Chondrocyte (in vitro differentiated cells): ENCODE results near the gene C1orf185. TPM values are rescaled to one million over a fixed set of nuclear protein-coding genes. Genes with fewer than 3 reads are reported as not detected.
"Not testable (repeated sequence)": the region's sequence is repeated elsewhere in the genome, so short reads cannot be mapped to it uniquely, and the experiment has no call there.

Experiments used
- DNase-seq: peaks from one replicate; pipeline ENCODE4 v3.0.0; 2021; ENCODE audit warnings: mixed read lengths, low spot score
- H3K27ac Mint-ChIP-seq: one replicate; pipeline ENCODE4 v1.8.0; 2021; ENCODE audit warnings: mild to moderate bottlenecking, moderate library complexity, mixed read lengths; ENCODE audit not compliant: unreplicated experiment
- H3K27me3 Mint-ChIP-seq: 2 replicates; pipeline ENCODE4 v1.8.0; 2021; ENCODE audit warnings: low read depth, mixed read lengths
- H3K36me3 Mint-ChIP-seq: 2 replicates; pipeline ENCODE4 v1.8.0; 2021; ENCODE audit warnings: low read depth, mixed read lengths
- H3K4me1 Mint-ChIP-seq: 2 replicates; pipeline ENCODE4 v1.8.0; 2021; ENCODE audit warnings: low read depth, mild to moderate bottlenecking, mixed read lengths
- H3K4me3 Mint-ChIP-seq: one replicate; pipeline ENCODE4 v1.8.0; 2021; ENCODE audit warnings: mild to moderate bottlenecking, moderate library complexity, mixed read lengths; ENCODE audit not compliant: unreplicated experiment
- H3K9me3 Mint-ChIP-seq: 2 replicates; pipeline ENCODE4 v1.8.0; 2021; ENCODE audit warnings: low read depth, mixed read lengths
- CTCF ChIP-seq: fragments of 200-600 bp; sonication (generic); IDR thresholded peaks from 2 replicates; pipeline ENCODE4 v1.5.0; 2021; ENCODE audit warnings: antibody characterized with exemption, mild to moderate bottlenecking, moderate library complexity
- total RNA-seq: library from RNA; stranded (reverse); gene quantifications from 3 replicates; pipeline ENCODE4 v1.2.1, GENCODE V29; 2021

C1orf185 gene
- total RNA-seq, 1 donor from 2014 or later = not detected

GRCh38 chr1:51114137-51114536, 12.1 kb downstream of the C1orf185 start:
- DNase-seq = no peak
- Mint-ChIP-seq H3K9me3 (peaks cover 4% of the 10 kb centered on the region), H3K4me1 (no peaks in the 10 kb centered on the region), H3K4me3 (no peak overlapping the region), H3K27me3 (peaks cover 26% of the 10 kb centered on the region), H3K36me3 (peaks cover 2% of the 10 kb centered on the region), H3K27ac (no peak overlapping the region)
- TF ChIP-seq CTCF = no peak

DNA sequence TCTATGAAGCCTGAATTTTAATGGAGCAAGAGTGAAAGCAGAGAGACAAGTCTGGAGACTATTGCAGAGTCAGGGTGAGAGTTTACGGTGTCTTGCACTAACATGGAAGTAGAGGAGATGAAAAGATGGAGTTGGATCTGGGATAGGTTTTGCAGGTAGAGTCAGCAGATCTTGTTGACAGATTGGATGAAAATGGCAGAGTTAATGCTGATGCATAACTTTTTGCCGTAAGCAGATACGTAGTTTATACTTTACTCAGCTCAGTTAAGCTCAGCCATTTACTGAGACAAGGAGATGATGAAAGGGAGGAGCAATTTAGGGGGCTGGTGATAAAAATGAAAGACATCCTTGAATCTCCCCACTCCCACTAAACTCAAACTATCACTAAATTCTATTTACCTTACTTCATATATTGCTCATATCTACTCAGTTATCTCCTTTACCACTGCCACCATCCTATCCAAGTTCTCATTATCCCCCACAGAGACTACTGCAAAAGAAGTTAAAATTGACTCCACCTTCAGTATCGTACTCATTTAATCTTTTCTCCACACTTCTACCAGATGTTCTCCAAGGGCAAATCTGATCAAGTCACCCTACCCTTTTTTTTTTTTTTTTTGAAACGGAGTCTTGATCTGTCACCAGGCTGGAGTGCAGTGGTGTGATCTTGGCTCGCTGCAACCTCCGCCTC, 13.8 kb downstream of the C1orf185 start:
- TF ChIP-seq CTCF = no peak
- no peak overlapping the region for H3K27ac Mint-ChIP-seq
- H3K36me3 Mint-ChIP-seq = no peaks in the 10 kb centered on the region
- H3K27me3 Mint-ChIP-seq = peaks cover 24% of the 10 kb centered on the region
- H3K9me3 Mint-ChIP-seq = no peaks in the 10 kb centered on the region
- no peak for DNase-seq
- H3K4me3 Mint-ChIP-seq = no peak overlapping the region
- no peaks in the 10 kb centered on the region for H3K4me1 Mint-ChIP-seq

GRCh38 chr1:51119331-51119730, 17.3 kb downstream of the C1orf185 start:
- Mint-ChIP-seq H3K36me3 (no peaks in the 10 kb centered on the region), H3K4me1 (no peaks in the 10 kb centered on the region), H3K27ac (no peak overlapping the region), H3K4me3 (no peak overlapping the region), H3K9me3 (peaks cover 7% of the 10 kb centered on the region), H3K27me3 (peaks cover 34% of the 10 kb centered on the region)
- no peak for DNase-seq
- no peak for TF ChIP-seq CTCF

DNA sequence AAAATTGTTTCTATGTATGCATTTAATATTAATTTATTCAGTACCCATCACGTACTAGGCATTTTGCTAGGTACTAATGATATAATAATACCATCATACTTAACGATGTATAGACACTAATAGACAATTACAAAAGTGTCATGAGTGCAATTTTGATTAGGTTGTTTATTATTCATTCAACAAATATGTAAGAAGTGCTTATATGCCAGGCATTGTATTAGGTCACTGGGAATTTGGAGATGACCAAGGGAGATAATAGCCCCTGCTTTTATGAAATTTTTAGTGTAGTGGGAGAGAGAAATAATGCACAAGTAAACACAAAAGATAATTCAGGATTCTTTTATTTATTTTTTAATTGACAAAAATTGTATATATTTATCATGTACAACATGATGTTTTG, 18.6 kb downstream of the C1orf185 start:
- Mint-ChIP-seq H3K36me3 (no peaks in the 10 kb centered on the region), H3K9me3 (peaks cover 7% of the 10 kb centered on the region), H3K27me3 (peaks cover 33% of the 10 kb centered on the region), H3K4me1 (no peaks in the 10 kb centered on the region), H3K4me3 (no peak overlapping the region), H3K27ac (no peak overlapping the region)
- DNase-seq = no peak
- no peak for TF ChIP-seq CTCF

DNA sequence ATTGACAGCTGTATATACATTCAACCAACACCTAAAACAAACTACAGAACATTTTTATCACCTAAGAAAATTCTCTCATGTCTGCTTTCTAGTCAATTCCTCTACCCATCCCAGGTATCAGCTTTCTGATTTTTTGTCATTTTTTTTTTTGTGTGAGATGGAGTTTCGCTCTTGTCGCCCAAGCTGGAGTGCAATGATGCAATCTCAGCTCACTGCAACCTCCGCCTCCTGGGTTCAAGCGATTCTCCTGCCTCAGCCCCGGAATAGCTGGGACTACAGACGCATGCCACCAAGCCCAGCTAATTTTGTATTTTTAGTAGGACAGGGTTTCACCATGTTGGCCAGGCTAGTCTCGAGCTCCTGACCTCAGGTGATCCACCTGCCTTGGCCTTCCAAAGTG, 25.1 kb downstream of the C1orf185 start:
- H3K4me3 Mint-ChIP-seq, H3K36me3 Mint-ChIP-seq, H3K27ac Mint-ChIP-seq, DNase-seq, H3K9me3 Mint-ChIP-seq, H3K4me1 Mint-ChIP-seq: not testable (repeated sequence)
- peaks cover 13% of the 10 kb centered on the region for H3K27me3 Mint-ChIP-seq

DNA sequence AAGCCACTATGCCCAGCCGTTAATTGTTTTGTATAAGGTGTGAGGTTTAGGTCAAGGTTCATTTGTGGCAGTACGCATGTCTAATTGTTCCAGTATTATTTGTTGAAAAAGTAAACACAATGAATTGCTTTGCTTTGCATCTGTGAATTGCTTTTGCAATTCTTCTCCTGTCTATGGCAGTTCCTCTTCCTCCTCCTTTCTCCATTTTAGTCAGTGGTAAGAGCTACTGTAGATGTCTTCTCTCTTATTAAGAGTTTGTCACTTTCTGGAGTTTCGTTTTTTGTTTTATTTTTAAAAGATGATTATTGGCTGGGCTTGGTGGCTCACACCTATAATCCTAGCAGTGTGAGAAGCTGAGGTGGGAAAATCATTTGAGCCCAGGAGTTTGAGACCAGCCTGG, 29.2 kb downstream of the C1orf185 start:
- H3K27me3 Mint-ChIP-seq = peaks cover 25% of the 10 kb centered on the region
- no peak overlapping the region for H3K27ac Mint-ChIP-seq
- H3K36me3 Mint-ChIP-seq = peaks cover 9% of the 10 kb centered on the region
- no peak overlapping the region for H3K4me3 Mint-ChIP-seq
- no peaks in the 10 kb centered on the region for H3K4me1 Mint-ChIP-seq
- no peak for DNase-seq
- no peak for TF ChIP-seq CTCF
- H3K9me3 Mint-ChIP-seq = peaks cover 27% of the 10 kb centered on the region
